ENCODE measurements around the gene ACKR2. TPM values are rescaled to one million over a fixed set of nuclear protein-coding genes. Genes with fewer than 3 reads are reported as not detected.

Gene ACKR2
- total and polyA plus RNA-seq, 2 of the 13 experiments (the other 11 are each of a cell fraction or from before 2014, with no cell fraction given) = 1.1 to 1.9 TPM

DNA sequence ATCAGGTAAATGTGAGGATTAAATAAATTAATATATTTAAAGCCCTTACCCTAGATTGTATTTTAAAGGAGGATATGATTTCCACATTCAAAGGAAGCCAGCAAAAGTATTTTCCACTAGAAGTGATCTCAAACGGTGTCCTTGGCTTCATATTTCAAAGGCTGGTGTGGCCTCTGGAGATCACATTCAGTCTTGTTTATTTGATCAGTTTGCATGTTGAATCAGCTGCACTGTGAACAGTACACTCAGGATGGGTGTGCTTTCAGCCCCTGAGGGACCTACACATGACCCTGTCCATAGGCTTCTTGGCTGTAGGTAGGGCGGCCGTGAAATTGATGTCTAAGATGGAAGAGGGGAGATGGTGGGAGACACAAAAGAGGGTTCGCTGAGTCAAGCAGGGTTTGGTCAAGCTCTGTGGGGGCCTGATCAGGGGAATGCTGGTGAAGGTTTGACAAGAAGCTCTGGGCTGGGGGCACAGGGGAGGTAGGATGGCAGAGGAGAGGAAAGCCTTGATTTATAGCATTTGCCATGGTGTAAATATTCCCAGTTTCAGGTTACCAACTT is 44.6 kb downstream of the ACKR2 start (continued):
- TF ChIP-seq, protein P1, sequence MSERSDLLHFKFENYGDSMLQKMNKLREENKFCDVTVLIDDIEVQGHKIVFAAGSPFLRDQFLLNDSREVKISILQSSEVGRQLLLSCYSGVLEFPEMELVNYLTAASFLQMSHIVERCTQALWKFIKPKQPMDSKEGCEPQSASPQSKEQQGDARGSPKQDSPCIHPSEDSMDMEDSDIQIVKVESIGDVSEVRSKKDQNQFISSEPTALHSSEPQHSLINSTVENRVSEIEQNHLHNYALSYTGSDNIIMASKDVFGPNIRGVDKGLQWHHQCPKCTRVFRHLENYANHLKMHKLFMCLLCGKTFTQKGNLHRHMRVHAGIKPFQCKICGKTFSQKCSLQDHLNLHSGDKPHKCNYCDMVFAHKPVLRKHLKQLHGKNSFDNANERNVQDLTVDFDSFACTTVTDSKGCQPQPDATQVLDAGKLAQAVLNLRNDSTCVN (CRISPR knock-in tag; IDR thresholded peaks at IDR 0.05; ENCODE audit: borderline replicate concordance) = peak; percentile 77; the same call in 1 of the 2 replicates
- TF ChIP-seq U2AF1 (optimal IDR thresholded peaks at IDR 0.05; ENCODE audit: low read depth, low read length) (no peak), ZNF280D (CRISPR knock-in tag; IDR thresholded peaks at IDR 0.05) (peak; percentile 79), ZNF564 (CRISPR knock-in tag; IDR thresholded peaks at IDR 0.05) (no peak), KDM3A (CRISPR knock-in tag; IDR thresholded peaks at IDR 0.05; ENCODE audit: low read depth) (peak; percentile 41; the same call in 1 of the 2 replicates), FOXK2 (IDR thresholded peaks at IDR 0.05) (peak; percentile 87), MIER3 (CRISPR knock-in tag; IDR thresholded peaks at IDR 0.05; ENCODE audit: borderline replicate concordance) (peak; percentile 86), FOXK1 (CRISPR knock-in tag; IDR thresholded peaks at IDR 0.05; ENCODE audit: borderline replicate concordance, low read depth) (peak; percentile 91), RXRA (CRISPR knock-in tag; IDR thresholded peaks at IDR 0.05) (peak; percentile 94), MLX (CRISPR knock-in tag; IDR thresholded peaks at IDR 0.05) (peak; percentile 88), ZNF788 (CRISPR knock-in tag; IDR thresholded peaks at IDR 0.05; ENCODE audit: borderline replicate concordance) (peak; percentile 30; the same call in 1 of the 2 replicates), ARID3A (IDR thresholded peaks at IDR 0.05; ENCODE audit: low read depth, low read length) (peak; percentile 99), ZNF891 (CRISPR knock-in tag; IDR thresholded peaks at IDR 0.05) (no peak), HOXA5 (CRISPR knock-in tag; IDR thresholded peaks at IDR 0.05) (peak; percentile 38; the same call in 1 of the 2 replicates)
- TF ChIP-seq, protein P2, sequence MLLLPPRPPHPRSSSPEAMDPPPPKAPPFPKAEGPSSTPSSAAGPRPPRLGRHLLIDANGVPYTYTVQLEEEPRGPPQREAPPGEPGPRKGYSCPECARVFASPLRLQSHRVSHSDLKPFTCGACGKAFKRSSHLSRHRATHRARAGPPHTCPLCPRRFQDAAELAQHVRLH (CRISPR knock-in tag; IDR thresholded peaks at IDR 0.05; ENCODE audit: borderline replicate concordance, low read depth) = peak; percentile 56; the same call in 1 of the 2 replicates
- TF ChIP-seq, protein P3, sequence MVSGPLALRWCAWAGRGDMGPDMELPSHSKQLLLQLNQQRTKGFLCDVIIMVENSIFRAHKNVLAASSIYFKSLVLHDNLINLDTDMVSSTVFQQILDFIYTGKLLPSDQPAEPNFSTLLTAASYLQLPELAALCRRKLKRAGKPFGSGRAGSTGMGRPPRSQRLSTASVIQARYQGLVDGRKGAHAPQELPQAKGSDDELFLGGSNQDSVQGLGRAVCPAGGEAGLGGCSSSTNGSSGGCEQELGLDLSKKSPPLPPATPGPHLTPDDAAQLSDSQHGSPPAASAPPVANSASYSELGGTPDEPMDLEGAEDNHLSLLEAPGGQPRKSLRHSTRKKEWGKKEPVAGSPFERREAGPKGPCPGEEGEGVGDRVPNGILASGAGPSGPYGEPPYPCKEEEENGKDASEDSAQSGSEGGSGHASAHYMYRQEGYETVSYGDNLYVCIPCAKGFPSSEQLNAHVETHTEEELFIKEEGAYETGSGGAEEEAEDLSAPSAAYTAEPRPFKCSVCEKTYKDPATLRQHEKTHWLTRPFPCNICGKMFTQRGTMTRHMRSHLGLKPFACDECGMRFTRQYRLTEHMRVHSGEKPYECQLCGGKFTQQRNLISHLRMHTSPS (CRISPR knock-in tag; IDR thresholded peaks at IDR 0.05; ENCODE audit: low read depth) = no peak
